Stomach (tissue), 4 donors: ENCODE data around the gene RNF112.

Source experiments
- EP300 ChIP-seq: sonication (generic); formaldehyde crosslinking; IDR thresholded peaks from one replicate; pipeline ENCODE4 v1.6.1; 2017; ENCODE audit warnings: antibody characterized with exemption
- POLR2A ChIP-seq, 4 donors: fragments of 450-650 bp; IDR thresholded peaks; one replicate each; pipeline ENCODE4 v1.6.1; 2016; ENCODE audit warnings: antibody characterized with exemption in 4 of 4, control low read depth in 2 of 4, mild to moderate bottlenecking in 1 of 4, moderate library complexity in 1 of 4

DNA sequence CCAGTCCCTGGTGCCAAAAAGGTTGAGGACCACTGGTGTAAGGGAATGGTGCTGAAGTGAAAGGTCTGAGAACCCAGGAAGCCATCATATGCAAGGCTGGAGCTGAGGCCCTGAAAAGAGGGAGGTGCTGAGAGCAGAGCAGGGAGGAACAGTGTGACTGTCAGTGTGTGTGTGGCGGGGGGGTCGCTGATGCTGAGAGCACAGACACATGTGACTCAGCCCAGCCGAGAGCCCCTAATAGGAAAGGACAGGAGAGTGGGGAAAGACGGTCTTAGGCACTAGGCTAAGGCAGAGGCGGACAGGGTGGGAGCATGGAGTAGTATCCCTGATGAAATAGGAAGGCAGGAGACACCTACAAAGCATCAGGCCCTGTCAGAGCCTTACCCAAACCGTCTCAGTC, 49.7 kb upstream of the RNF112 start:
- TF ChIP-seq EP300 (no peak), POLR2A (IDR thresholded peaks at IDR 0.05) (no peak)
